Natural killer cell (primary cell): Measurements from ENCODE around the gene ZRSR2. TPM values are rescaled to one million over a fixed set of nuclear protein-coding genes. Genes with fewer than 3 reads are reported as not detected.

Experiments
- ATAC-seq, 3 donors: fragments of 150-1000 bp in 2 of 3; fragments of 200-7000 bp in 1 of 3; cut with Tn5 transposase; 1 replicate in 1 of 3; 2 replicates in 2 of 3; pipeline ENCODE4 v1.10.0; 2021; ENCODE audit warnings: mild to moderate bottlenecking in 2 of 3, moderate library complexity in 2 of 3
- DNase-seq, 2 donors: peaks; one replicate each; pipeline versions ENCODE4 v3.0.0 to v3.0.0-alpha.2; 2013 to 2021; ENCODE audit warnings: mixed read lengths in 1 of 2
- H3K27ac ChIP-seq: one replicate; pipeline ENCODE4 v1.5.1; 2013; ENCODE audit warnings: mild to moderate bottlenecking, low read length
- H3K27me3 ChIP-seq: one replicate; pipeline ENCODE4 v1.6.1; 2013; ENCODE audit warnings: low read length; ENCODE audit not compliant: control insufficient read depth, insufficient read depth
- H3K36me3 ChIP-seq: one replicate; pipeline ENCODE4 v1.6.1; 2013; ENCODE audit warnings: low read length; ENCODE audit not compliant: control insufficient read depth, insufficient read depth
- H3K4me1 ChIP-seq: one replicate; pipeline ENCODE4 v1.6.1; 2013; ENCODE audit warnings: low read length; ENCODE audit not compliant: control insufficient read depth, insufficient read depth
- H3K4me3 ChIP-seq: one replicate; pipeline ENCODE4 v1.5.1; 2013; ENCODE audit warnings: low read length
- H3K9me3 ChIP-seq: one replicate; pipeline ENCODE4 v1.6.1; 2013; ENCODE audit warnings: low read length; ENCODE audit not compliant: control insufficient read depth, insufficient read depth
- H3K27ac Mint-ChIP-seq, 2 donors: one replicate each; pipeline ENCODE4 v1.8.0; 2022; ENCODE audit warnings: mild to moderate bottlenecking in 2 of 2, mixed read lengths in 2 of 2, moderate library complexity in 1 of 2
- H3K27me3 Mint-ChIP-seq, 2 donors: one replicate each; pipeline ENCODE4 v1.8.0; 2022; ENCODE audit warnings: low read depth in 2 of 2, mixed read lengths in 2 of 2
- H3K36me3 Mint-ChIP-seq: one replicate; pipeline ENCODE4 v1.8.0; 2022; ENCODE audit warnings: mixed read lengths
- H3K4me1 Mint-ChIP-seq, 2 donors: one replicate each; pipeline ENCODE4 v1.8.0; 2022; ENCODE audit warnings: mixed read lengths in 2 of 2
- H3K4me3 Mint-ChIP-seq: one replicate; pipeline ENCODE4 v1.8.0; 2022; ENCODE audit warnings: mild to moderate bottlenecking, moderate library complexity, mixed read lengths
- H3K9me3 Mint-ChIP-seq, 2 donors: one replicate each; pipeline ENCODE4 v1.8.0; 2022; ENCODE audit warnings: mixed read lengths in 2 of 2
- WGBS: methylation state at CpG from one replicate; pipeline ENCODE4 v1.1.7; 2013; ENCODE audit warnings: missing lambda C conversion rate; ENCODE audit not compliant: insufficient coverage; 5-methylcytosine and 5-hydroxymethylcytosine counted together
- intact Hi-C: fragments of 100-400 bp; cut with micrococcal nuclease; formaldehyde crosslinking; loops from one replicate; pipeline ENCODE4 v1.14.2; 2022
- total RNA-seq, 4 donors: library from RNA; stranded (reverse); fragments of 120-200 nt in 1 of 4; gene quantifications; one replicate each; pipeline versions ENCODE4 v1.2.3 to v1.2.4, GENCODE V29; 2013 to 2022
- TF ChIP-seq, protein P1 (sequence below): fragments of 200-600 bp; IDR thresholded peaks from one replicate; pipeline ENCODE4 v1.8.0; 2022; ENCODE audit warnings: antibody characterized with exemption

Gene ZRSR2
- total RNA-seq, 3 donors from 2014 or later (not counting 1 experiment from before 2014, with no cell fraction given) = 21.7 to 44.2 (median 28.2) TPM

DNA sequence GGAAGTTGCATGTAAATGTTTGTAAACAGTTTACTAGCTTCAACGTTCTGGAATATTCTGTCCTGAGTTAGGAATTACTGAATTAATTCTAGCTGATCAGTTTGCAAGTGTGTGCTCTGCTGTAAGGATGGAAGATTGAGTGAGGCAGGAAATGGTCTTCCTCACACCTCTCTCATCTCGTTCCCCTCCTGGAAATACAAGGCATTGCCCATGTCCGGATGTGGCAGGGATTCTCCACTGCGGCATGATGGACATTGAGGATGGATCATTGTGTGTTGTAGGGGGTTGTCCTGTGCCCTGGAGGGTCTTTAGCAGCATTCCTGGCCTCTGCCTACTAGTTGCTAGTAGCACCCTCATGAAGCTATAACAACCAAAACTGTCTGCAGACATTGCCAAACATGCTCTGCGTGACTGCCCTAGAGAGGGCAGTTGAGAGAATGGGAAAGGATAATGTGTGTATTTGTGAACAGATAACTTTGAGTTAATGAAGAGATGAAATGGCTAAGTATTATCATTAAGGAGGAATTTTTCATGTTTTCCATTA, 39.6 kb upstream of the ZRSR2 start:
- ATAC-seq (peak in 2 of 3 donors; percentile 27 to 30), DNase-seq (peak in 1 of 2 donors; percentile 50)
- Histone ChIP-seq H3K27ac (peak overlapping the region; percentile 100), H3K4me1 (peaks cover 58% of the 10 kb centered on the region), H3K4me3 (no peak overlapping the region), H3K36me3 (peaks cover 4% of the 10 kb centered on the region), H3K27me3 (no peaks in the 10 kb centered on the region), H3K9me3 (no peaks in the 10 kb centered on the region)
- TF ChIP-seq, protein P1, sequence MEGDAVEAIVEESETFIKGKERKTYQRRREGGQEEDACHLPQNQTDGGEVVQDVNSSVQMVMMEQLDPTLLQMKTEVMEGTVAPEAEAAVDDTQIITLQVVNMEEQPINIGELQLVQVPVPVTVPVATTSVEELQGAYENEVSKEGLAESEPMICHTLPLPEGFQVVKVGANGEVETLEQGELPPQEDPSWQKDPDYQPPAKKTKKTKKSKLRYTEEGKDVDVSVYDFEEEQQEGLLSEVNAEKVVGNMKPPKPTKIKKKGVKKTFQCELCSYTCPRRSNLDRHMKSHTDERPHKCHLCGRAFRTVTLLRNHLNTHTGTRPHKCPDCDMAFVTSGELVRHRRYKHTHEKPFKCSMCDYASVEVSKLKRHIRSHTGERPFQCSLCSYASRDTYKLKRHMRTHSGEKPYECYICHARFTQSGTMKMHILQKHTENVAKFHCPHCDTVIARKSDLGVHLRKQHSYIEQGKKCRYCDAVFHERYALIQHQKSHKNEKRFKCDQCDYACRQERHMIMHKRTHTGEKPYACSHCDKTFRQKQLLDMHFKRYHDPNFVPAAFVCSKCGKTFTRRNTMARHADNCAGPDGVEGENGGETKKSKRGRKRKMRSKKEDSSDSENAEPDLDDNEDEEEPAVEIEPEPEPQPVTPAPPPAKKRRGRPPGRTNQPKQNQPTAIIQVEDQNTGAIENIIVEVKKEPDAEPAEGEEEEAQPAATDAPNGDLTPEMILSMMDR = no peak
- H3K4me1 Mint-ChIP-seq = peaks cover 69 to 82% of the 10 kb centered on the region in 2 donors
- H3K36me3 Mint-ChIP-seq = no peaks in the 10 kb centered on the region
- H3K9me3 Mint-ChIP-seq = no peaks in the 10 kb centered on the region
- H3K4me3 Mint-ChIP-seq = peak overlapping the region; percentile 92
- no peaks in the 10 kb centered on the region for H3K27me3 Mint-ChIP-seq
- WGBS = no CpG with 5 or more reads among the region's 5 CpGs
- H3K27ac Mint-ChIP-seq = peak overlapping the region; percentile 94 to 96
- intact Hi-C loops = loop anchor here (1.0 kb wide), 2 partner anchors 12 to 75 kb away; partner anchors contain the start of gene CA5B

DNA sequence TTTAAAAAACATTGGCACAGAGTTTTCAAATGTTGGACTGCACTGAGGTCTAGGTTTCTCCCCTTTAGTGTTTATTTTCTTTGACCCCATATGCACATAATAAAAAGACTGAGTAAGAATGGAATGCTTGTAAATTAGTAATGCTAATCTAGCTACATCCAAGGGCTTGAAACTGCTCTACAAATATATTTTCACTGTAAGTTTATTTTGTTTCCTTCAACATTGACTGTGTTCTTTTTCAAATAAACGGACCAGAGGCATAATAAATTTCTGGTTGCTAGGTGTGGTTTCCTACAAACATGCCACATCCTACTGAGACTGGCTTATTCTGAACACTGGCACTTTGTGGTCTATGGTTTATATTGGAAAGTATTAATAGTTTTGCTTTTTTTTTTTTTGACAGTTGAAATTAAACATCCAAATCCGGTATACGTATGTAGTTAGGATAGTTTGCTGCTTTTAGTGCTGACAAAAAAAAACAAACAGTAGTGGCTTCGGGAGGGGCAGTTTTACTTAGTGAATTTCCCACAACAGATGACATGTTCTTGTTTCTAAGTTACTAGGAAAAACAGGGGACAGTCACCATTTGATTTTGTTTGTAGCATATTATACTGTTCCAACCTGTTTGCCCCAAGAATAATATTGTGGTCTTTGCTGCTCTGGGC, 39.0 kb upstream of the ZRSR2 start:
- no peaks in the 10 kb centered on the region for H3K27me3 Mint-ChIP-seq
- ATAC-seq (peak; percentile 63 to 85 (median 83)), DNase-seq (peak in 1 of 2 donors; percentile 79)
- peak overlapping the region; percentile 11 for H3K4me3 ChIP-seq
- intact Hi-C loops = loop anchor here (1.0 kb wide), 1 partner anchor 13 kb away; the partner anchor contains the start of gene CA5B
- no peaks in the 10 kb centered on the region for H3K36me3 Mint-ChIP-seq
- H3K4me3 Mint-ChIP-seq = peak overlapping the region; percentile 92
- H3K4me1 ChIP-seq = peaks cover 57% of the 10 kb centered on the region
- 0% methylated on average over 2 of the region's 4 CpGs for WGBS
- H3K9me3 ChIP-seq = no peaks in the 10 kb centered on the region
- peaks cover 4% of the 10 kb centered on the region for H3K36me3 ChIP-seq
- TF ChIP-seq, protein P1 = no peak
- H3K4me1 Mint-ChIP-seq = peaks cover 73 to 86% of the 10 kb centered on the region in 2 donors
- H3K27me3 ChIP-seq = no peaks in the 10 kb centered on the region
- H3K27ac Mint-ChIP-seq = peak overlapping the region; percentile 94 to 96
- H3K27ac ChIP-seq = peak overlapping the region; percentile 100
- H3K9me3 Mint-ChIP-seq = no peaks in the 10 kb centered on the region

DNA sequence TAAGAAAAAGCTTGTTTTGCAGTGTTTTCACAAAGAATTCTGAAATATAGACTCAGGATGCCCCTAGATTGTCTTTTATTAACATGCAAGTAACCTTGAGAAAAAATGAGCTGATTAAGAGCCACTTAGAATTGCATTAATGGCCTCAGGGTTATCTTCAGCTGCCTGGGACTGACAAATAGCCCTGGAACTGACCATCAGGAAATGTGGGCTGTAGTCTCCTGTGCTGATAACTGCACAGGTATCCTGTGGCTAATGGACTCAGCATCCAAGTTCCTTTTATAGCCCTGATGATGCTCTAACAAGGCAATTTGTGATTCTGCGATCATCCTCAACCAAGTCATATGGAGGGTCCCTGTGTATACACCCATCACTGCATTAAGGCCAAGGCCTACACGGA, 35.2 kb upstream of the ZRSR2 start:
- Histone ChIP-seq H3K27me3 (no peaks in the 10 kb centered on the region), H3K36me3 (peaks cover 4% of the 10 kb centered on the region), H3K4me1 (peaks cover 72% of the 10 kb centered on the region), H3K9me3 (no peaks in the 10 kb centered on the region), H3K27ac (peak overlapping the region; percentile 42), H3K4me3 (no peak overlapping the region)
- H3K4me1 Mint-ChIP-seq = peaks cover 63 to 79% of the 10 kb centered on the region in 2 donors
- H3K9me3 Mint-ChIP-seq = no peaks in the 10 kb centered on the region
- no peaks in the 10 kb centered on the region for H3K36me3 Mint-ChIP-seq
- H3K27ac Mint-ChIP-seq = peak overlapping the region in 1 of 2 donors; percentile 96
- intact Hi-C loops = no loop called here
- H3K27me3 Mint-ChIP-seq = no peaks in the 10 kb centered on the region
- no peak for DNase-seq
- peak overlapping the region; percentile 9 for H3K4me3 Mint-ChIP-seq
- WGBS = 83% methylated on average over 2 of the region's 2 CpGs
- TF ChIP-seq, protein P1 = no peak
- no peak for ATAC-seq
